ENCODE measurements around the gene GRB2.

GRCh38 chr17:75440738-75441448 lies 35.4 kb upstream of the GRB2 start:
- TF ChIP-seq POLR2AphosphoS5 (IDR thresholded peaks at IDR 0.05) (peak in 1 of 2 donors; percentile 90), POLR2A (IDR thresholded peaks at IDR 0.05) (no peak)

All from upper lobe of left lung (tissue), 4 donors.